Measurements from ENCODE around the gene CH25H. TPM values are rescaled to one million over a fixed set of nuclear protein-coding genes. Genes with fewer than 3 reads are reported as not detected.

The CH25H gene
- total and polyA plus RNA-seq, 7 donors, result 0.60 to 6.7 (median 2.1) TPM; not detected in 2

DNA sequence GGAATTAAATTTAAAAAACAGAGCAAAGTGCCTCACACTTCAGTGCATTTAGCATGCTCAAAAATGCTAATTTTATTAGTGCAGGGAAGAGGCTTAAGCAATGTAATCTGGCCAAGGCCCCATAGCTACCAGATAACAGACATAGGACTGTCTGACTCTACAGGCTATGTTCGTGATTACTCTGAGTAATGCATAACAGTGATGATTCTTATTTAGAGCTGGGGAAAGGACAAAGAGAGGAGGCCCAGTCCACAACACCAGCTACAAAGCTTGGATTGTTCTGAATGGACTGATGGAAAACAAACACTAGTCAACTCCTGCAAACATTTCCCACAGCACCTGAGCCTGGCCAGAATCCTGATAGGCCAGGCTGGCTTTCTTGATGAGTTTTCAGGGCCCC is 8.4 kb upstream of the CH25H start:
- DNase-seq, result no peak
- intact Hi-C loops (cut with DNase I), result loop anchor here (2.0 kb wide), 1 partner anchor 283 kb away; no protein-coding TSS in a partner anchor
- TF ChIP-seq POLR2A (IDR thresholded peaks at IDR 0.05) (no peak), CTCF (IDR thresholded peaks at IDR 0.05) (no peak), EP300 (IDR thresholded peaks at IDR 0.05) (no peak), POLR2AphosphoS5 (IDR thresholded peaks at IDR 0.05) (no peak)
- WGBS, 2 donors, result 86 to 87% methylated on average over 1 of the region's 1 CpG
- H3K9me3 ChIP-seq, result no peaks in the 10 kb centered on the region
- peaks cover 0 to 5% (median 0%) of the 10 kb centered on the region in 3 donors for H3K27me3 ChIP-seq
- H3K4me3 ChIP-seq, result no peak overlapping the region
- peaks cover 0 to 11% (median 6%) of the 10 kb centered on the region in 4 donors for H3K4me1 ChIP-seq
- H3K36me3 ChIP-seq, result peaks cover 0 to 16% (median 0%) of the 10 kb centered on the region in 4 donors
- H3K27ac ChIP-seq, result no peak overlapping the region

- Histone ChIP-seq H3K4me1 (peaks cover 0 to 11% (median 6%) of the 10 kb centered on the region in 4 donors), H3K4me3 (no peak overlapping the region), H3K36me3 (peaks cover 0 to 16% (median 0%) of the 10 kb centered on the region in 4 donors), H3K27me3 (peaks cover 0 to 13% (median 0%) of the 10 kb centered on the region in 3 donors), H3K9me3 (no peaks in the 10 kb centered on the region), H3K27ac (no peak overlapping the region)
- intact Hi-C loops (cut with DNase I), result loop anchor here (2.0 kb wide), 1 partner anchor 282 kb away; no protein-coding TSS in a partner anchor
- TF ChIP-seq POLR2A (IDR thresholded peaks at IDR 0.05) (no peak), POLR2AphosphoS5 (IDR thresholded peaks at IDR 0.05) (no peak), EP300 (IDR thresholded peaks at IDR 0.05) (no peak), CTCF (IDR thresholded peaks at IDR 0.05) (no peak)
- no peak for DNase-seq
- WGBS, 2 donors, result 94 to 95% methylated on average over 8 of the region's 8 CpGs
Measured at GRCh38 chr10:89214566-89215165, 7.5 kb upstream of the CH25H start.

DNA sequence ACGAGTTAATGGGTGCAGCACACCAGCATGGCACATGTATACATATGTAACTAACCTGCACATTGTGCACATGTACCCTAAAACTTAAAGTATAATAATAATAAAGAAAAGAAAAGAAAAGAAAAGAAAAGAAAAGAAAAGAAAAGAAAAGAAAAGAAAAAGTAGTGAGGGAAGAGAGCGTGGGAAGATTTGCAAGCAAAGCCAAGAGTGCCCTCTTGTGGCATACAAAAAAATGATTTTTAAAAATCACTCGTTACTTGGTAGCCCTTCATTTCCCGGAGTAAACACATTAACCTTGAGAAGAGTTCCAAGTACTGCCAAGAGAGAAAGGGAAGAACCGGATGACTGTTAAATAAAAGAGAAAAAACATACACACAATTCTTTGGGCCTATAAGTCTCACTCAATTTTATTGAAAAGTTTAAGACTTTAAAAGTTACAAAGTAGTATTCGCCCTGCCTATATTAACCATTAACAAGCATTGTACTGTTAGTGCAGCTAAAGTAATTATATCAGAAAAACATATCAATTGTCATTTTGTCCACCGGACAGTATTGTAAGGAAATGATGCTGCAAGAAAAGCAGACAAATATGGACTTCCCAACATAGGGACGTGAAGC is 6.2 kb upstream of the CH25H start:
- 30 to 42% methylated on average over 8 of the region's 8 CpGs for WGBS, 2 donors
- Histone ChIP-seq H3K4me3 (no peak overlapping the region), H3K9me3 (no peaks in the 10 kb centered on the region), H3K4me1 (peaks cover 0 to 14% (median 7%) of the 10 kb centered on the region in 4 donors), H3K36me3 (peaks cover 0 to 16% (median 0%) of the 10 kb centered on the region in 4 donors), H3K27me3 (peaks cover 0 to 26% (median 1%) of the 10 kb centered on the region in 3 donors), H3K27ac (no peak overlapping the region)
- DNase-seq, result no peak
- TF ChIP-seq CTCF (IDR thresholded peaks at IDR 0.05) (peak; percentile 55 to 69 (median 58)), EP300 (IDR thresholded peaks at IDR 0.05) (no peak)
- intact Hi-C loops (cut with DNase I), result loop anchor here (1.0 to 2.0 kb wide), 2 partner anchors 183 to 378 kb away; no protein-coding TSS in a partner anchor

- no peak for TF ChIP-seq EP300 (IDR thresholded peaks at IDR 0.05)
- TF ChIP-seq POLR2A (IDR thresholded peaks at IDR 0.05), result no peak
- no peak for TF ChIP-seq CTCF (IDR thresholded peaks at IDR 0.05)
- TF ChIP-seq POLR2AphosphoS5 (IDR thresholded peaks at IDR 0.05), result no peak
- intact Hi-C loops (cut with DNase I), result no loop called here
Measured at GRCh38 chr10:89210794-89211425, 3.8 kb upstream of the CH25H start.

More at GRCh38 chr10:89210794-89211425, 3.8 kb upstream of the CH25H start:
- H3K27me3 ChIP-seq, result peaks cover 4 to 44% (median 6%) of the 10 kb centered on the region in 3 donors
- H3K9me3 ChIP-seq, result no peaks in the 10 kb centered on the region
- H3K36me3 ChIP-seq, result peaks cover 0 to 16% (median 0%) of the 10 kb centered on the region in 4 donors
- WGBS, 2 donors, result 94 to 95% methylated on average over 3 of the region's 3 CpGs
- no peak overlapping the region for H3K27ac ChIP-seq
- peaks cover 0 to 25% (median 14%) of the 10 kb centered on the region in 4 donors for H3K4me1 ChIP-seq
- H3K4me3 ChIP-seq, result no peak overlapping the region
- no peak for DNase-seq
